ENCODE measurements around the gene ITGAL.
"Not testable (repeated sequence)": the region's sequence is repeated elsewhere in the genome, so short reads cannot be mapped to it uniquely, and the experiment has no call there.

Gene ITGAL

DNA sequence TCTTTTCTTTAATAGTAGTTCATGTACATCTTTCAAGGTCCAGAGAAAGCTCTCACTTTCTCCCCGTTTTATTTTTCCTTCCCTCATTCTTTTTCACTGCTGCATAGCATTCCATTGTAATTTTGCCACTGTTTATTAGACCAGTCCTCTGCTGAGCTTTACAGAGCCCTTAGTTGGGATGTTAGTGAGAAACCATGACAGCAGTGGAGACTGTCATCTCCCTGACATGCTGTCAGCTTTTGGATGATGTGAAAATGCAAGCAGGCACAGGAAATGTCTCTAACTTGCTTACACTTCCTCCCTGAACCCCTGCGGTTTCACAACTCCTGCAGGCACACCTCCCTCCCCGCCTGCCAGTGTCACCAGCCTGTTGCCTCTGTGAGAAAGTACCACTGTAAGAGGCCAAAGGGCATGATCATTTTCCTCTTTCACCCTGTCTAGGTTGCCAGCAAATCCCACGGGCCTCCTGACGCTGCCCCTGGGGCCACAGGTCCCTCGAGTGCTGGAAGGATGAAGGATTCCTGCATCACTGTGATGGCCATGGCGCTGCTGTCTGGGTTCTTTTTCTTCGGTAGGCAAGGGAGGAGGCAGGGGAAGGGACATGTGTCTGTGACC lies at the start of gene ITGAL:
ITGAL (plus strand) TSS at position 415 of the 615 bp plus-strand sequence; CDS start at position 511, 96 bp downstream.
- DNase-seq: peak; percentile 81 to 86

DNA sequence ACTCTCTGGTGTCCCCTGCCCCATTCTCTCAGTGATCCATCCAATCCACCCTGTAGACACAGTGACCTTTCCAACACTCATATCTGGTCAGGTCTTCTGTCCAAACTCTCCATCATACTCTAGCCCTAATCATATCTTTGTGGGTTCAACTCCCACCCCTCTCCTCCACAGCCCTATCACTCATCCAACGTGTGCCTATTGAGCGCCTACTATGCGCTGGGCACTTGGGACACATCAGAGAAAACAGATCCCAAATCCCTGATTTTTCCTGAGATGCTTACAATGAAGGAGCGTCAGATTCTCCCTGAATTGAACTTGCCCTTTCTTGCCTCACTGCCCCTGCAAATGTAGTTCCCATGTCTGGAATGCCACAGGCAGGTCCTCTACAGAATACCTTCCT lies 44.5 kb upstream of the ITGAL start:
- DNase-seq: no peak

DNA sequence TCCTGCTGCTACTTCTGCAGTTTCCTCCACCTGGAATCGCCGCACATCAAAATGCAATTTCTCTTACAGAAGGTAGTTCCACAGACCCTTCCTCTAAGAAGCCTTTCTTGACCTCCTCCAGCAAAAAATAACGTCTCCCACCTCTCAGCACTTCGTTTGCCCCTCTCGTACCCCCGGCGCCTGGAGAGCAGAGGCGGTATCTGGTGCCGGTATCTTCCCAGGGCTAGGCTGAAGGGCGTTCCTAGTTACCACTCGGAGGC lies 43.2 kb upstream of the ITGAL start:
- DNase-seq: no peak

DNA sequence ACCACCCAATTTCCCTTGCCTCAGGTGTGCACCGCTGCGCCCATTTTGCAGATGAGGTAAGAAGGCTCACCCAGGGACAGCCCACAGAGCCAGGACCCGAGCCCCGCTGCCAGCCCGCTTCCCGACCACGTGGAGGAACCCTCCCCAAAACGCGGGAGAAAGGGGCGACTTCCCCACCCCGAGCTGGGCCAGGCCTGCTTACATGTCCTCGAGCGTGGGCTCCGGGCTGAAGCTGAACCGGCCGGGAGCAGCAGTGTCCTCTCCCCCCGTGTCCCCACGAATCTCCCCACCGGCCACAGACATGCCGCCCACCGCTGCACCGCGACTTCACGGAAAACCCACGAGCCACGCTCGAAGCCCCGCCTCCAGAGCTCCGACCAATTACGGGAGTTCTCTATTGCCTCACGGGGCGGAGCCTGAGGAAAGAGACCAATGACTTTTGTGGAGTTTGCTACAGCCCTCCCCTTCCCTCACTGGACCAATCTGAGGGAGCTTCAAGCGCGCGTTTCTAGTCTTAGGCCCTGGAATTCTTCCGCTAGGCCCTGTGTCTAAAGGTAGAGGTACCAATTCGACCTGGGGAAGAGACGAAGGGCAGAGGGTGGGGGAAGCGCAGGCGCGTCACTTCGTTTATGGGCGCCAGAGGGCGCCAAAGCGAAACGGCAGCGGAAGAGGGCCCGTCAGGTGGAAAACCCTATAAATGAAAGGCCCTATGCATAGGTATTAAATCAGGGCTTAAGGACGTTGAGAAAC lies 42.7 kb upstream of the ITGAL start, which contains the start of gene DCTPP1:
DCTPP1 (minus strand) TSS at position 353 of the 750 bp plus-strand sequence; CDS start at position 303, 50 bp downstream.
- peak; percentile 97 for DNase-seq

DNA sequence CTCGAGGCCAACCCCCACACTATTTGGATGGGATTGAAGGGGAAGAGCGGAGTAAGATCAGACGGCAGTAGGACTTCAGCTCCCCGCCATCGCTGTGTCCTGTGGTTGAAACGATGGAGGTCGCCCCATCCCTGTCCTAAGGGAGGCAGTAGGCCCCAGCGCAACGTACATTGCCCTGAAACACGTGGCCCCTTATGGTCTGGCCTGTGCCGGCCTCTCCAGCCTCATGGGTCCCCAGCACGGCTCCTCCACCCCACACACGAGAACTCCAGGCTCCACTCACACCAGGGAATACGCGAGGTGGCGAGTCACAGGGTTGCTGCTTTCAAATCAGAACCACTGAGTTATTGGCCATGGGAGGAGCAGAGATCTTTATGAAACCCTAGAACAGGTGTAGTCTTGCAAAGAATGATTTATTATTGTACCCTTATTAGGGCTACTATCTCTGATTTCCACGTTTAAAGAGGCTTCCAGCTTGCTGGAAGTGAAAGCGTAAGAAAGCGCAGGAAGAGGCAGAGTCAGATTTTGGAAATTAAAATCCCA lies 42.0 kb upstream of the ITGAL start:
- DNase-seq: peak in 1 of 2 donors; percentile 42

DNA sequence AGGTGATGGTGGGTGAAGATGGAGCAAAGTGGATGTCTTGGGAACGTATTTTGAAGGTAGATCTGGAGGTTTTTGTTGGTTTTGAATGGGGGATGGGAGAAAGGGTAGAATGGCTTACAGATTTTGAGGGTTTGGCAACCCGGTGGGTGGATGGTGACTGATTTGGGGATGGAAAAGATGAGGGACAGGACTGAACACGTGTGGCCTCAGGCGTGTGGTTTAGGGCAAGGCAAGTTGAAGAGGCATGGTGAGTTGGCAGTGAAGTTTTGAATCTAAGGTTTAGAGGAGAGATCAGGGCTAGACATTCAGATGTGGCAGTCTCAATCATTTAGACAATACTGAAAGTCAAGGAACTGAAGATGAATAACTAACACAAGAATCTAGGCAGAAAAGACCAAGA lies 37.7 kb upstream of the ITGAL start:
- peak; percentile 72 to 75 for DNase-seq

DNA sequence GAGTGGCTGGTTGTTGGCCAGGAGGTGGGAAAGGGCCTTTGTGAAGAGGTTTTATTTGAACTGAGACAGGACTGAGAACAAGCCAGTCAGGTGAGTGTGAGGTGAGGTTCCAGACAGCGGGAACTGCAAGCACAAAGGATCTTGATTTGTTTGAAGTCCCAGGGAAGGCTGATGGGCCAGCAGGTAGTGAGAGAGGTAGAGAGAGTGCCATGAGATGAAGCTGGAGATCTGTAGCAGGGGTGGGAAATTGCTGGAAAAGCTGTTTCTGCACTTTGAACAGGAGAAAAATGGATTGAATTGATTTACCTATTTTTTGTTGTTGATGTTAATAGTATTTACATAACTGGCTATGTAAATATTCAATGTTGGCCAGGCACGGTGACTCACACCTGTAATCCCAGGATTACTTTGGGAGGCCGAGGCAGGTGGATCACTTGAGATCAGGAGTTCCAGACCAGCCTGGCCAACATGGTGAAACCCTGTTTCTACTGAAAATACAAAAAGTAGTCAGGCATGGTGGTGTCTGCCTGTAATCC lies 35.0 kb upstream of the ITGAL start:
- no peak for DNase-seq

DNA sequence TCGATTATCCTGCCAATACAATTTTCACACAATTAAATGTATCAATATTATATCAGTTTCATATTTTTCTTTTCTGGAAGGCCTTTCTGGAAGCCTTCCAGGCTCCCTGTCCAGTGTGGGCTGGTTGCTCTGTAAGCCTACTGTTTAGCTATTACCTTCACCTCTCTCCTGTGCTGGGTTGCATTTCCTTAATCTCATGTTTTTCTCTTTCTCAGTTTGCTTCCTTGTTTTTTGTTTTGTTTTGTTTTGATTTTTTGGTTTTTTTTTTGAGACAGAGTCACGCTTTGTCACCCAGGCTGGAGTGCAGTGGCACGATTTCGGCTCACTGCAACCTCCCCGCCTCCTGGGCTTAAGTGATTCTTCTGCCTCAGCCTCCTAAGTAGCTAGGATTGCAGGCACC lies 33.7 kb upstream of the ITGAL start:
- DNase-seq: no peak

DNA sequence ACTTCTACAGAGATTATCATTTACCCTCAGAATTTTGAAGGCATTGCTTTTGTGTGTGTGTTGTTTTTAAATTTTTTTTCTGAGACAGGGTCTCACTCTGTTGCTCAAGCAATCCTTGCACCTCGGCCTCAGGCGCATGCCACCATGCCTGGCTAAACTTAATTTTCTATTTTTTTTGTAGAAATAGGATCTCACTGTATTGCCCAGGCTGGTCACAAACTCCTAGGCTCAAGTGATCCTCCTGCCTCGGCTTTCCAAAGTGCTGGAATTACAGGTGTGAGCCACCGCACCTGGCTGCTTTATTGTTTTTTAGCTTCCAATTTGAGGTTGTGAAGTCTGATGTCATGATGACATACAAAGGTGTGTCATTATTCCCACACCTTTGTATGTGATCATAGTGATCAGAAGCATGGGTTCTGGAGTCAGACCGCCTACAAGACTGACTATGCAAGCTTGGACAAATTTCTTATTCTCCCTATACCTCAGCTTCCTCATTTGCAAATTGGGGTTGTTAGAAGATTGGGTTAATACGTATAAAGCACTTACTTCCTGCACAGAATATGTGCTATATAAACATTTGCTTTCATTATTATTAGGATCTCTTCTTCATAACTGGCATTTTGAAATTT lies 32.7 kb upstream of the ITGAL start:
- DNase-seq: no peak

DNA sequence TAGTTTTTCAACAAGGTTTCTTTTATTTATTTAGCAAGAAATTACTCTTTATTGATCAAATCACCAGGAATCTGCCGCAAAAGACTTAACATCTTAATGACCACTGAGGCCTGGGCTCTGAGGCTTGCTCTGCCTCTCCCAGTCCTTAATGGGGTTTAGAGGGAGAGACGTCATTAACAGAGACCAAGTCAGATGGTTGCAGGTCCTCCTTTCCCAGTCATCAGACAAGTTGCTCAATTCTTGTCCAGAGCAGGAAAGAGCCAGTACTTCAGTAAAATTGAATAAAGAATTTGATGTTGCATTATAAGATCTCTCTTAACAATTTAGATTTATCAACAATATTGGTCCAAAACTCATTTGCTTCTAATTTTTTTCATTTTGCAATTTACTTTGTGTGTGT lies 28.9 kb upstream of the ITGAL start:
- no peak for DNase-seq

DNA sequence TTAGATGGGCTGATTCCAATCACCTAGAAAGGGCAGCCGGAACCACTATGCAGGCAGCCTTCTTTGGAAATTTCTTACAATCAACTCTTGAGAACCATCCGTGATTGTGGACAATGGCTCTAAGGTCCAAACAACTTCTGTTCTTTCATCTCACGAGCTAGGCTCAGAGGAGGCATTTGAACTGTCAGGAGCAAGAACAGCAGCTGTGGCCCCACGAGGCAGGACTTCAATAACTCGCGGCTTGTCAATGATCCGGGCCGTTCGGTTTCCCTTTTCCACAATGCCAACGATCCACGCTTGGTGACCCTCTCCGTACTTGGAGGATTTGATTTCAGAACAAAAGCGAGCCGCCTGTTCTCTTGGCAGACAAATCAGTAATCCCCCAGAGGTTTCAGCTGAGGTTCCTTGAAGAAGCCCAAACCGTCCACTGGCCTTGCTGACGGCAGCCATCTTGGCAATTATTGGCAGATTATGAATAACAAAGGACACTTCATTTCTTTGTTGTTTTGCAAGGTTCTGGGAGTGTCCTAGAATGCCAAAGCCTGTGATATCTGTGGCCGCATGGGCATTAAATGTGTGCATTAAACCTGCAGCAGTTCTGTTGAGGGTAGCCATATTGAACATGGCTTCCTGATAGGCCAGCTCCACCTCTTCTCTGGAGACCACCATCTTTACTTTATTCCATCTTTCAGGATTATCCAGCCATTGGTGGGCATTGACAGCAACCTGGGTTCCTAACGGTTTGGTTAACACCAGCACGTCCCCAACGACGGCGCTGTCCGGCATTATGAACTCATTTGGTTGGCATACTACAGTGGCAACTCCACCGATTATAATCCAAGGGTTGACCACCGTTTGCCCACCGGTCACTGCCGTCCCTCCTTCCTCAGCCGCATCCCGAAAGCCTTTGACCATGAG lies 28.1 kb upstream of the ITGAL start:
- no peak for DNase-seq

DNA sequence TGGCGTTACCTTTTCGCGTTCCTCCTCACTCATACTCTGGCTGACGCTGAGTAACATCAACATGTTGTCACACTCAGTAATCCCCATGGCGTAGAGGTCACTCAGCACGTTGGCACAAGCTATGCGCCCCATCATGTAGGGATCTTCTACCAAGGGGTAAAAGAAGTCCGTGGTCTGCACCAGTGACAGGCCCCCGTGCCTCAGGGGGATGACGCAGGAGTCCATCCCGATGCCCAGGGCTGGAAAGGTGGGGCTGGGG lies 27.5 kb upstream of the ITGAL start:
- DNase-seq: no peak

DNA sequence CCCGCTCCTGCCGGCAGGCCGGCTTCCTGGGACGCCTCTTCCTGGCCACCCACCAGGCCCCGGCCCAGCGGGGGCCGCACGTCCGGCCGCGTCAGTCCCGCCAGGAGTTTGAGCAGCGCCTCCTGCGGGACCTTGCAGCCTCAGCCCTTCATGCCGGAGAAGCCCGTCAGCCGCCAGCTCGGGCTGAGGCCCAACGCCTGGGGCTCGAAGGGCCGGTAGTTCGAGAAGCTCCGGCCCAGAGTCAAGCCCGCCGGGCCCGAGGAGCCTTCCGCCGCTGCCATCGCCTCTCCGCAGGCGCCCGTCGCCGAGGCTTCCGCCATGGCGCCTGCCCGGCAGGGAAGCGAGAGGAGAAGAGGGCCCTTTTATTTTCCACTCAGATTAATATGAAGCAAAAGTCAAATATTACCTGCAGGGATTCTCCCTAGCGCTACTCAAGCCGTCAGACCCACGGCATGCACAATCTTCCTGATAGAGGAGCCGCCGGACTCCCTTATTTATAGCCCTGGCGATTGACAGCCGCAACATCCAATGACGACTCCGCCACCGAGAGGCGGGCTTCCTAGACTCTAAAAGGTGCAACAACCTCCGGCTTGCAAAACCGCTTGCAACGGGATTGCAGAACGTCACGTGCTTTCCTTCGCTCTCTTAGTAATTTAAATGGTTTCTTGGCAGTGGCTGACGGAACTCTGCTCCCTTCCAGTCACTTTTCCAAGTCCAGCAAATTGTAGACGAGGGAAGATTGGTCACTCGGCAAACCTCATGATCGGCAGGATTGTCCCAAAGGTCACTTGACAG lies 26.9 kb upstream of the ITGAL start, which contains the start of gene SEPHS2:
SEPHS2 (minus strand) TSS at position 467 of the 795 bp plus-strand sequence; CDS start at position 320, 147 bp downstream.
- DNase-seq: peak; percentile 96 to 98

DNA sequence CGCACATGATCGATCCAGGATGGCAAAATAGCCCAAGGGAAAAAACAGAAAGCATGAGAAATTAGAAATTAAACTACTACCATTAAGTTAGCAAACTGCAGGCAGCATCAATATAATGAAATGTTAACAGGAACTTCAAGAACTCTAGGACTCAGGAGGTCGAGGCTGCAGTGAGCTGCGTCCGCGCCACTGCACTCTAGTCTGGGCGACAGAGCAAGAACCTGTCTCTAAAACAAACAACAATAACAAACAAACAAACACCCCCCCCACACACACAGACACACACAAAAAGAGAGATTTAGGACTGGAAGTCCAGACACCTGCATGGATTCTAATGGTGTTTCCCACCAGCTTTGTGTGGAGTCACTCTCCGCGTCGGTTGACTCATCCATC lies 26.3 kb upstream of the ITGAL start:
- no peak for DNase-seq

DNA sequence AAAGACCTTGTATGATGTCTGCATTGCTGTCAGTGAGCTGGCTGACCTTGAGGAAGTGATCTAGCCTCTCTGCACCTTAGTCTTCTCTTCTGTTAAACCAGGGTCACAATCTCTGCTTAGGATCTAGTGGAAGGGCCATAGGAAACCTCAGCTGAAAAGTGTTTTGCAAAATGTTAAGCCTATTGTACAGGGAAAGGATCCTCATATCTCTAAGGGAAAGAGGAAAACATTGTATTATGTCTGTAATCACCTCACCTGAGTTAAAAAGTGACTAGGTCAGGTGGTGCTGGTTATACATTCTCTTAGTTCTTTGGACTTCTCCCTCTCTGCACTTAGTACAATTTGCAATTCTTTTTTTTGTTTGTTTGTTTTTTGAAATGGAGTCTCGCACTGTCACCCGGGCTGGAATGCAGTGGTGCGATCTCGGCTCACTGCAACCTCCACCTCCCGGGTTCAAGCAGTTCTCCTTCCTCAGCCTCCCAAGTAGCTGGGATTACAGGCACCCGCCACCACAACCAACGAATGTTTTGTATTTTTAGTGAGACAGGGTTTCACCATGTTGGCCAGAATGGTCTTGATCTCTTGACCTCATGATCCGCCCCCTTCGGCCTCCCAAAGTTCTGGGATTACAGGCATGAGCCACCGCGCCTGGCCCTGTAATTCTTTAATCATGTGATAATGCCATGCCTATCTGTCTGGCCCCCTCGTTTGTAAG lies 24.9 kb upstream of the ITGAL start:
- DNase-seq: no peak

DNA sequence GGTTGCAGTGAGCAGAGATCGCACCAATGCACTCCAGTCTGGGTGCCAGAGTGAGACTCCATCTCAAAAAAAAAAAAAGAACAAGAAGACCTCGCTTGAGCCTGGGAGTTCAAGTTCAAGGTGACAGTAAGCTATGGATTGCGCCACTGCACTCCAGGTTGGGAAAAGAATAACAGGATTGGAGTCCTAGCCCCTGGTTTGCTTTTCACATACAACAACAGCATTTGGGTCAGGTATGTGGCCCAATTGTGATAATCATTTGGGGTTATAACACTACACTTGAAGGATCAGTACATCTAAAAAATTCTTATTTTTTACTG lies 23.5 kb upstream of the ITGAL start:
- DNase-seq: no peak

DNA sequence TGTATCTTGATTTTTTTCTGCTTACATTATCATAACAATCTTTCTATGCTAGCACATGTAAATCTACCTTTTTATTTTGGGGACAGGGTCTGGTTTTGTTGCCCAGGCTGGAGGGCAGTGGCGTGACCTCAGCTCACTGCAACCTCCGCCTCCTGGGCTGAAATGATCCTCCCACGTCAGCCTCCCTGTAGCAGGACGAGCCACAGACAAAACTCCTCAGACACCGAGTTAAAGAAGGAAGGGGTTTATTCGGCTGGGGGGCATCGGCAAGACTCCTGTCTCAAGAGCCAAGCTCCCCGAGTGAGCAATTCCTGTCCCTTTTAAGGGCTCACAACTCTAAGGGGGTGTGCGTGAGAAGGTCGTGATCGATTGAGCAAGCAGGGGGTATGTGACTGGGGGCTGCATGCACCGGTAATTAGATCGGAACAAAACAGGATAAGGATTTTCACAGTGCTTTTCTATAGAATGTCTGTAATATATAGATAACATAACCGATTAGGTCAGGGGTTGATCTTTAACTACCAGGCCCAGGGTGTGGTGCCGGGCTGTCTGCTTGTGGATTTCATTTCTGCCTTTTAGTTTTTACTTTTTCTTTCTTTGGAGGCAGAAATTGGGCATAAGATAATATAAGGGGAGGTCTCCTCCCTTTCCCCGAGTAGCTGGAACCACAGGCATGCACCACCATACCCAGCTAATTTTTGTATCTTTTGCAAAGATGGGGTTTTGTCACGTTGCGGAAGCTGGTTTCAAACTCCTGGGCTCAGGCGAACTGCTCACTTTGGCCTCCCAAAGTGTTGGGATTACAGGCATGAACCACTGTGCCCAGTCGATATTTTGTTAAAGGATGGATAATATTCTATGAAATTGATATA lies 19.6 kb upstream of the ITGAL start:
- DNase-seq: not testable (repeated sequence)

DNA sequence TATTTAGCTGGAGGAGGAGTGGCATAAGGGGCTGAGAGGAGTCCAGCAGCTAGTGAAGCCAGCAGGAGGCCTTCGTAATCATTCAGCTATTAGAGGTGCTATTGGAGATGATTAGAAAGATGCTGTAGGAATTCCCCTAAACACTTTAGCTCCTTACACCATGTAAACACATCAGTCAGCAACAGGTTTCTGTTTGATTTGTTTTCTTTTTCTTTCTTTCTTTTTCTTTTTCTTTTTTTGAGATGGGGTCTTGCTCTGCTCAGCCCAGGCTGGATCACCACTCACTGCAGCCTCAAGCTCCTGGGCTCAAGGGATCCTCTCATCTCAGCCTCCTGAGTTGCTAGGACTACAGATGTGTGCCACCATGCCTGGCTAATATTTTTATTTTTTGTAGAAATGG lies 16.2 kb upstream of the ITGAL start:
- no peak for DNase-seq

DNA sequence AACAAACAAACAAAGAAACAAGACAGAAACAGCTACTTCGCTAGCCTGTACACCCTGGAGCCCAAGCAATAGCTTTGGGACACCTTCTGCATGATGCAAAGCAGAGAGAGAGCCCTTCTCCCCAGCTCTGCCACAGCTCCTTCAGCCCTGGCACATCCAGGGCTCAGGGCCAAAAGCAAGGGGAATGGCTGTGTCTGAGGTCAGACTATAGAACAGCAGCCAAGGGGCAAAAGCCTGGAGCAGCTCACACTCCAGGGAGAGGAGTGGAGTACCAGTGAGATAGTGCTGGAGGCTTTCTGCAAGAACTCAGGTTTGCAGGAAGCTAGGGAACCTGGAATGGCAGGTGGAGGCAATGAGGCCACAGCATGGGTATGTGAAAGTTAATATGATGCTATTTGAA lies 15.3 kb upstream of the ITGAL start:
- no peak for DNase-seq

All from stimulated activated CD4-positive, alpha-beta T cell treated with anti-CD3 and anti-CD28 coated beads, Interleukin-2, amount 100 ng/mL, for 24 hours (primary cell).